NB4 (cell line): ENCODE measurements around the gene PPP1R16B.

ENCODE experiments used
- DNase-seq: peaks from one replicate; pipeline ENCODE4 v3.0.0; 2010; ENCODE audit warnings: low read depth
- H3K4me3 ChIP-seq: one replicate; pipeline ENCODE4 v1.5.1; 2011; ENCODE audit warnings: mild to moderate bottlenecking, low read depth, low read length, moderate library complexity
- CTCF ChIP-seq: IDR thresholded peaks from one replicate; pipeline ENCODE4 v1.5.1; 2012; ENCODE audit warnings: low read depth, low read length
- MAX ChIP-seq: IDR thresholded peaks from 2 replicates; pipeline ENCODE4 v1.6.1; 2011; ENCODE audit warnings: low read depth, low read length
- MYC ChIP-seq: IDR thresholded peaks from 2 replicates; pipeline ENCODE4 v1.6.1; 2011; ENCODE audit warnings: low read depth, low read length
- POLR2A ChIP-seq: IDR thresholded peaks from 2 replicates; pipeline ENCODE4 v1.6.1; 2011; ENCODE audit warnings: mild to moderate bottlenecking; ENCODE audit not compliant: insufficient read length; ENCODE audit errors: extremely low read depth

Gene PPP1R16B

GRCh38 chr20:38894091-38894847, 88.8 kb downstream of the PPP1R16B start:
- no peak for DNase-seq
- TF ChIP-seq MAX (no peak), CTCF (no peak), POLR2A (no peak), MYC (no peak)
- no peak overlapping the region for H3K4me3 ChIP-seq

- DNase-seq: no peak
- no peak for TF ChIP-seq MYC
- no peak for TF ChIP-seq MAX
- no peak for TF ChIP-seq CTCF
- no peak for TF ChIP-seq POLR2A
- no peak overlapping the region for H3K4me3 ChIP-seq
Measured at GRCh38 chr20:38895098-38895949, 89.8 kb downstream of the PPP1R16B start.

GRCh38 chr20:38896009-38896594, 90.6 kb downstream of the PPP1R16B start:
- no peak for DNase-seq
- H3K4me3 ChIP-seq: no peak overlapping the region
- TF ChIP-seq MYC (no peak), MAX (no peak), CTCF (no peak), POLR2A (no peak)

GRCh38 chr20:38897267-38897666, 91.8 kb downstream of the PPP1R16B start:
- H3K4me3 ChIP-seq: no peak overlapping the region
- DNase-seq: no peak
- TF ChIP-seq MAX (no peak), CTCF (no peak), MYC (no peak), POLR2A (no peak)

- TF ChIP-seq CTCF (no peak), MAX (no peak), POLR2A (no peak), MYC (no peak)
- no peak overlapping the region for H3K4me3 ChIP-seq
- DNase-seq: no peak
Measured at GRCh38 chr20:38900606-38901005, 95.1 kb downstream of the PPP1R16B start.
